Pulmonary artery endothelial cell (primary cell): Measurements from ENCODE around the gene NAT8L. TPM values are rescaled to one million over a fixed set of nuclear protein-coding genes. Genes with fewer than 3 reads are reported as not detected.

Source experiments
- DNase-seq: peaks from one replicate; pipeline ENCODE4 v3.0.0-alpha.2; 2011; ENCODE audit warnings: low read depth, low spot score
- total RNA-seq: library from RNA; depleted of rRNA; stranded (reverse); fragments of >200 nt; gene quantifications from 2 replicates; pipeline ENCODE4 v1.2.3, GENCODE V29; 2014

The NAT8L gene
- total RNA-seq, 1 donor from 2014 or later: 0.20 TPM

GRCh38 chr4:2091990-2092668 is 33.0 kb downstream of the NAT8L start:
- DNase-seq: no peak

GRCh38 chr4:2092669-2093053 is 33.5 kb downstream of the NAT8L start:
- no peak for DNase-seq

GRCh38 chr4:2093265-2093664 is 34.1 kb downstream of the NAT8L start:
- no peak for DNase-seq

GRCh38 chr4:2094545-2094944 is 35.4 kb downstream of the NAT8L start:
- no peak for DNase-seq

- no peak for DNase-seq
These were observed 36.3 kb downstream of the NAT8L start for GRCh38 chr4:2095236-2096072.

- DNase-seq: no peak
These were observed 37.0 kb downstream of the NAT8L start for GRCh38 chr4:2096073-2096609.

GRCh38 chr4:2101346-2102044 is 42.4 kb downstream of the NAT8L start:
- DNase-seq: no peak

GRCh38 chr4:2102045-2102883 is 43.1 kb downstream of the NAT8L start:
- no peak for DNase-seq

GRCh38 chr4:2103127-2103842 is 44.2 kb downstream of the NAT8L start:
- DNase-seq: no peak

GRCh38 chr4:2103843-2104547 is 44.9 kb downstream of the NAT8L start:
- DNase-seq: no peak

- DNase-seq: no peak
These were observed 45.6 kb downstream of the NAT8L start for GRCh38 chr4:2104556-2105345.

- no peak for DNase-seq
These were observed 46.4 kb downstream of the NAT8L start for GRCh38 chr4:2105559-2105958.

- no peak for DNase-seq
These were observed 57.7 kb downstream of the NAT8L start for GRCh38 chr4:2116687-2117400.

Other genes with a start within 250 kb of the NAT8L start
- 117 and 140 TPM in 2 replicates for gene LETM1, start 203.2 kb upstream of the NAT8L start, total RNA-seq
- 65.1 and 109 TPM in 2 replicates for gene NSD2, start 187.9 kb upstream of the NAT8L start, total RNA-seq
- 14.2 and 15.4 TPM in 2 replicates for gene NELFA, start 50.4 kb upstream of the NAT8L start, total RNA-seq
- gene HAUS3, start 182.8 kb downstream of the NAT8L start, total RNA-seq: 9.0 and 16.8 TPM in 2 replicates
- gene POLN, start 182.8 kb downstream of the NAT8L start, total RNA-seq: 2.0 and 4.8 TPM in 2 replicates
- 66.5 and 74.8 TPM in 2 replicates for gene MXD4, start 202.8 kb downstream of the NAT8L start, total RNA-seq